ENCODE data around the gene IQCM.

GRCh38 chr4:149716728-149717127 is 98.9 kb downstream of the IQCM start:
- no peak for TF ChIP-seq CTCF (IDR thresholded peaks at IDR 0.05)
- TF ChIP-seq POLR2A (IDR thresholded peaks at IDR 0.05) = no peak
